AG08396 (cell line): ENCODE data around the gene MBNL1.
"Not testable (repeated sequence)": the region's sequence is repeated elsewhere in the genome, so short reads cannot be mapped to it uniquely, and the experiment has no call there.

ENCODE experiments used
- DNase-seq: peaks from one replicate; pipeline ENCODE4 v3.0.0; 2012; ENCODE audit warnings: low spot score, mixed read lengths

MBNL1 gene

DNA sequence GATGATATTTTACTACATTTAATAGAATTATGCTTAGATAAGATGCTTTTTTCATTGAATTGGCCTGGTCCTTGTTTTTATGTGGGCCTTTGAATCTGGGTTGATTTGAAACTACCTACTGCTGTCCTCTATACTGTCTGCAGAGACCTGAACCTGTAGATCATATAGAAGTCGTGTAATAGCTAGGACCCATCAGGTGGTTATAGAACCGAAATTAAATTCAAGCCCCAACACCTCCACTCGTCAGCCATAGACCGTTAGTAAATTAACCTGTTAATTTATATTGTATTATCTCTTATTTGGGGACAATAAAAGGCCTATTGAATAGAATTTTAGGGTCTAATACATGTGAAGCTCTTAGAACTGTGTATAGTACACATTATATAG is 108.4 kb downstream of the MBNL1 start:
- no peak for DNase-seq

DNA sequence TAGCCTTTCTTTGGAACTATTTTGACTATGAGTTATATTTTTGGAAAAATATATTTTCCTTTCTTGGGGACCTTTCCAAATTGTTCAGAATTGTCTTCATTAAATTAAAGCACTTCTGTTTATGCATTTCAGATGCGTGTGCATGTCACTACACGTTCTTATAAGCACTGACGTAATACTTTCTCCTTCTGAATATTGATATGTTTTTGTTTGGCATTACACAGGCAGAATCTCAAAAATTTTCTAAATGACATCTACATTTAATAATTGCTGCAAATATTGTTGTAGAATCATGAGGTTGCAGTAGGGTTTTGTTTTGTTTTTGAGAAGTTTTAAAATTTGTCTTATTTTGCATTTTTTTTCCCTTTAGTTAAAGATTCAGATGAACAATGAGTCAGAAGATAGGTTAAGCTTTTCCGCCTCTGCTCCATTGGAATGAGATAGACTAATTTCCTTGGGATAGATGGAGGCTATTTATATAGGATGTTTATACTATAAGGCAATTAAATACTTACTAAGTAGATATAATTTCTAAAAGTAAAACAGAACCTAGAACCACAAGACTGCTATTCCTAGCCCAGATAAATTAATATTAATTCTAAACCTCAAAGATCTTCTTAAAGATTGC is 110.8 kb downstream of the MBNL1 start:
- DNase-seq: no peak

DNA sequence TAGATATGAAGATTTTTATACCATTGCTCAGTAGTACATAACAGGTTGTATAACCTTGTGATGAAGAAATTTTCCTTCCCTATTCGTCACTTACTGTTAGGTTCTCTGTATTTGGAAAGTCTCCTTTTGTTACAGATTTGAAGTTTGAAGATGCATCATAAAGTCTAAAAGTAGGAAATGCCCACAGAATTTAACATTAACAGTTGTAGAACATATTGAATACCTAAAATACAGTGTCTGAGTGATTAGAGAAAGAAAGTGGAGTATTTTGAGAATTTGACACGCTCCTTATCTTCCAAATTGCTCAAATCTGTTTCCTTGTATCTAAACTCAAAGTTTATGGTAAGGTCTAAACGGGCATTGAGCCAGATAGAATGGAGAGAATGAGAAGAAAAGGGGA is 111.3 kb downstream of the MBNL1 start:
- no peak for DNase-seq

GRCh38 chr3:152381881-152382295 is 113.2 kb downstream of the MBNL1 start:
- no peak for DNase-seq

DNA sequence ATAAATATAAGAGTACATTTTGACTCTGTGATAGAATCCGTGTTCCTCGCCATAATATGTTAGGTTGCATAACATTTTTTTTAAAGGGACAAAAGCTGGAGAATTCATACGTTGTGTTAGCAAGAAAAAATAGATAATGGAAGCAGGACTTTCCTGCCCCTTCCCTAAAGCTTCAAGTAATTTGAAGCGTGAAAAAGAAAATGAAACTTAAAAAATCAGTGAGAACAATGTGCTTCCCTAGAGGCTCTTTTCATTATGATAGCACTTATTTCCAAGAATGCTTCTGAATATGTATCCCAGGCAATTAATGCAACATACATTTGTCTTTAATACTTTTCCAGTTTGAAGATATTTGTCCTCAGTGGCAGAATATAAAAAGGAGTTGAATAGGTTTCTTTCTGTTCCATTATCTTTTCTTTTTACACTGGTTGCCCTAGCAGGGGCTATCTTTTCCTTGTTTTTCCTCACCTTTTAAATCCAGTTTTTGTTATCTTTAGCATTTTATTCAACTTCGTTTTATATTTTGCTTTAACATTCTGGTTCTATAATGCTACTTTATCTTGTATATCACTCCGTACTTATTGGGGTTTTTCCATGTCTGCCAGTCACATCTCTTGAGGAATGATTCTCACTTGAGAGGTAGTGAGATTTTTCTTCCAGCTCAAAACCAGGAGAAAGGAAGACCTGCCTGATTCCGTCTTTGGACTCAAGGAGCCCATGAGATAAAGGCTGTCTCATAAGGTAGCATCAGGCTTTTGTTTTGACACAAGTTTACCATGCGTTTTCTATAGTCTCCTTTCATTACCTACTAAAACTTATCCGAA is 113.8 kb downstream of the MBNL1 start:
- no peak for DNase-seq

GRCh38 chr3:152383136-152383606 is 114.4 kb downstream of the MBNL1 start:
- no peak for DNase-seq

GRCh38 chr3:152384412-152384811 is 115.7 kb downstream of the MBNL1 start:
- no peak for DNase-seq

DNA sequence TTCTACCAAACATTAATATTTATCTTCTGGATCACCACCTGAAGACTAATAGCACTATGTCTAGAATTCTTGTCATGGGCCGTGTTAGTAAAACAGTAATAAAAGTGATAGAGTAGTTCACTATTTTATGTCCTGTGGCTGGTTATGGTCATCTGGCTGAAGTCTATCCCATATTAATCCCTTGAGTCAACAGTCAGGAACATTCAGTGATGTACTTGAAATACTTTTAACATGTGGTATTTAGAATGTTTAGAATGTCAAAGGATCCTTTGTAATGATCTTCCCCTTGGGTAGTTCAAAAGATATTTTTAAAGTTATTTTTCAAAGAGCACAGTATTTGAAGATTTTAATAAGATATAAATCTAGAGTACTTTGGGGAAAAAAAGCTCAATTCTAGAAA is 117.0 kb downstream of the MBNL1 start:
- DNase-seq: peak; percentile 13

- no peak for DNase-seq
These were observed 117.5 kb downstream of the MBNL1 start for GRCh38 chr3:152386208-152386607.

DNA sequence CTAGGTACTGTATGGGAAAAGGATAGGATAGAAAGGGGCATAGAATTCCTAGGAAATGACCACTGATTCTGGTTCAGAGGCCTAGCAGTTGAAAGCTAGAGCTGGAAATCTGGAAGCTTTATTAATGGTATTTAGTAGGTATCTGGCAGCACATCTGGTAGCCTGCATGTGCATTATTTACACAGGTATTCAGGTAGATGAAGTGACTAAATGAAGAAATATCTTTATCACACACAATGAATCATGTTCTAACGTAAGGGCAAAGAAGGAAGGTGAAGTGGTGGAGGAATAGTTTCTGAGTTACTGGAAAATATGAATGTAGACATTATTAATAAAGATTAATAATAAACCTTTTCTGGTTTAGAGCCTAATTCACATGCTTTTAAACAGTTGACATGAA is 119.9 kb downstream of the MBNL1 start:
- DNase-seq: no peak

- no peak for DNase-seq
These were observed 120.7 kb downstream of the MBNL1 start for GRCh38 chr3:152389316-152389934.

- DNase-seq: no peak
These were observed 121.9 kb downstream of the MBNL1 start for GRCh38 chr3:152390647-152391046.

DNA sequence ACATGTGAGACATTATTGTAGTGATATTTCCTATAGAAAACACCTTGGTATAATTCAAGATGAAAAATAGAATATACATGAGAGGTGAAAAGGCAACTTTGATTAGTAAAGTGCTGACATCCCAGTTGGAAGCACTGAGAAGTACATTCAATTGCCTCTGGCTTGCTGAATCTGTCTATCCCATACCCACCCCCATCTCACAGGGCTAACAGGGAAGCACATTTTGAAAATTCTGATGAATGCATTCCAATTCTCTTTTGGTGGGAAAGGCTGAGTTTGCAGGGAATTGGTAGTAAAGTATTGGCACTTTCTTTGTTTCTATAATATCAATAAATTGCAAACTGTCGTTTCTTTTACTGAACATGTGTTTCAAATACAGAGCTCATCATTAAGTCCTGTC is 122.9 kb downstream of the MBNL1 start:
- no peak for DNase-seq

DNA sequence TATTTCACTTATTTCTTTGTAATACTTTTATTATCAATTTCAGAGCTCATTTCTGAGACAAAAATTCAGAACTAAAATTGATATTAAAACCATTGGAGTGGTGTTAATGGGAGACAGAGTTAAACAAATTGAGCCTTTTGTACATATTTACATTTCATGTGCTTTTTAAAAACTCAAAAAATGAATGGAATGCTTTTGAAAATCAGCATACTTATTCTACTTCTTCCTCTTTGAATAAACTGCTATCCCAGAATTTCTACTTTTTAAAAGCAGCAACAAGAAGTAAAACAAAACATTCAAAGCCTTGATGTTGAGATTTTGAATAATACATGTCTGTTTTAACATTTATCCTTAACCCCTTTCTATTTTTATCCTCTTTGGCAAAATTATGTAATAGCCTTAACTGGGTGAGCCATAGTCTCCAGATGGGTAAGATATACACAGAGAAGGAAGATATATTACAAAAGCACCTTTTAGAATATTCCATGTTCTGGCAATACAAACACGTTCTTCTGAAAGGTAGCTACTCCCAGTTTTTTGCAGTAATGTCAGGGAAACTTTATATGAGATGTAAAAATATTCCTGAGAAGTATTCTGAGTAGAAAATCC is 123.6 kb downstream of the MBNL1 start:
- DNase-seq: no peak

GRCh38 chr3:152394246-152394645 is 125.5 kb downstream of the MBNL1 start:
- DNase-seq: no peak

DNA sequence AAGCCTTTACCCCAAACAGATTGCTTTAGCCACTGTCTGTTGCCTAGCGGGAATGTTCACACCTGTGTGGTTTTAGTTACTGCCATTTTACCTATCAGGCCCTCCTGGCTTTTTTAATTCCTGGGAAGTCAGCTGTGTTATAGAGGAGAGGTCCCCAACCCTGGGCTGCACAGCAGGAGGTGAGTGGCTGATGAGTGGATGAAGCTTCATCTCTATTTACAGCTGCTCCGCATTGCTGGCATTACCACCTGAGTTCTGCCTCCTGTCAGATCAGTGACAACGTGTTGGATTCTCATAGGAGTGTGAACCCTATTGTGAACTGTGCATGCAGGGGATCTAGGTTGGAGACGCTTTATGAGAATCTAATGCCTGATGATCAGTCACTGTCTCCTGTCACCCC is 127.0 kb downstream of the MBNL1 start:
- DNase-seq: no peak

GRCh38 chr3:152396867-152397266 is 128.1 kb downstream of the MBNL1 start:
- no peak for DNase-seq

GRCh38 chr3:152397348-152397747 is 128.6 kb downstream of the MBNL1 start:
- not testable (repeated sequence) for DNase-seq

DNA sequence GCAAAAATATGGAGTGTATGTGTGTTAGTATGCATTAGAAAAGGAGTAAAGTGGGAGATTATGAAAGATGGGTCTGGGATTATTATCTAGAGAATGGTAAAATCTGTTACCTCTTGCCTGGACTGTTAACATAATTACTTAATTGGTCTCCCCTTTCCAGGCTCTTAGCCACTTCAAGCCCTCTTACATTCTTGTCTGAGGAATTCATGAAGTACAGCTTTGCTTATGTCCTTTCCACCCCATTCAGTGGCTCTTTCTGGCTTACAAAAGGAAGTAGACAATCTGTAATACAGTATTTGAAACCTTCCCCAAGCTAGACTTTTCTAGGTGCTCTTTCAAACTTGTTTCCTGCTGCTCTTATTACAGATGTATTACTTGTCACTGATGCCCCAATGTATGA is 129.8 kb downstream of the MBNL1 start:
- DNase-seq: no peak

DNA sequence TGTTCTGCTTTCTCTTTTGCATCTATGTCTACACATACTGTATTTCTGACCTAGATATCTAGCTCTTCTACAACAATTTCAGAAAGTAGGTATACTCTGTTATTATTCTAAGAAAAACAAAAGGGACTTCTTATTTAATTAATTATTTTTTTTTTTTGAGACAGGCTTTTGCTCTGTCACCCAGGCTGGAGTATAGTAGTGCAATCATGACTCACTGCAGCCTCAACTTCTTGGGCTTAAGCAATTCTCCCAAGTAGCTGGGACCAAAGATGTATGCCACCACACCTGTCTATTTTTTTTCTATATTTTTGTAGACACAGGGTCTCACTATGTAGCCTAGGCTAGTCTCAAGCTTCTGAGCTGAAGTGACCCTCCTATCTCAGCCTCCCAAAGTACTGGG is 130.6 kb downstream of the MBNL1 start:
- DNase-seq: no peak

DNA sequence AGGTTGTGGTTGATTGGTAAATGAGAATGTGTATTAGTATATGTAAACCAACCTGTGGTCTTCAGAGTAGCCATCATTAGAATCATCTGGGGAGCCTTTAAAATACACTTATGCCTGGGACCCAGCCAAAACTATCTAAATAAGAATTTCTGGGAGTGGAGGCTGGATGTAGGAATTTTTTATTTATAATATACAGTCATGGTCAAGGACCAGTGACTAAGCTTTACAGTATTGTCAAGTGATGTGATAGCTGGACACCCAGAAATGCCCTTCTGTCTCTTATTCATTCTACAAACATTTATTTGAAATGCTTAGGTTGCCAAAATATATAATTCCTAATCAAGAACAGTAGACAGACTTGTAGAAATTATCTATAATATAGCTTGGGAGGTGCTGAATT is 132.2 kb downstream of the MBNL1 start:
- peak; percentile 20 for DNase-seq

- DNase-seq: no peak
These were observed 134.1 kb downstream of the MBNL1 start for GRCh38 chr3:152402695-152403451.
